ENCODE measurements around the gene DKK2.

DKK2 gene

DNA sequence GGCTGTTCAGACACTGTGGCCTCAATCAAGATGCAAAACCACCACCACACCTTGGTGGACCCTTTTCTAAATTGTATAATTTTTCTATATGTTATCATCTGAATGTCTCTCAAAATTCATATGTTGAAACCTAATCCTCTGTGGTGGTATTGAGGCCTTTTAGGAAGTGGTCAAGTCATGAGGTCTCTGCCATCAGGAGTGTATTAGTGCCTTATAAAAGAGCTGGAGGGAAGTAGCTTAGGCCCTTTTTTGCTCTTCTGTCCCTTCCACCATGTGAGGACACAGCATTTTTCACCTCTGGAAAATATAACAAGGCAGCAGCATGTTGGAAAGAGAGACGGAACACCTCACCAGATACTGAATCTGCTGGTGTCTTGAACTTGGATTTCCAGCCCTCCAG is 30.5 kb upstream of the DKK2 start:
- no peak for DNase-seq (ENCODE audit: low read depth)
- no peak overlapping the region for H3K4me3 ChIP-seq (ENCODE audit: low read depth, low read length)
- TF ChIP-seq, protein P1, sequence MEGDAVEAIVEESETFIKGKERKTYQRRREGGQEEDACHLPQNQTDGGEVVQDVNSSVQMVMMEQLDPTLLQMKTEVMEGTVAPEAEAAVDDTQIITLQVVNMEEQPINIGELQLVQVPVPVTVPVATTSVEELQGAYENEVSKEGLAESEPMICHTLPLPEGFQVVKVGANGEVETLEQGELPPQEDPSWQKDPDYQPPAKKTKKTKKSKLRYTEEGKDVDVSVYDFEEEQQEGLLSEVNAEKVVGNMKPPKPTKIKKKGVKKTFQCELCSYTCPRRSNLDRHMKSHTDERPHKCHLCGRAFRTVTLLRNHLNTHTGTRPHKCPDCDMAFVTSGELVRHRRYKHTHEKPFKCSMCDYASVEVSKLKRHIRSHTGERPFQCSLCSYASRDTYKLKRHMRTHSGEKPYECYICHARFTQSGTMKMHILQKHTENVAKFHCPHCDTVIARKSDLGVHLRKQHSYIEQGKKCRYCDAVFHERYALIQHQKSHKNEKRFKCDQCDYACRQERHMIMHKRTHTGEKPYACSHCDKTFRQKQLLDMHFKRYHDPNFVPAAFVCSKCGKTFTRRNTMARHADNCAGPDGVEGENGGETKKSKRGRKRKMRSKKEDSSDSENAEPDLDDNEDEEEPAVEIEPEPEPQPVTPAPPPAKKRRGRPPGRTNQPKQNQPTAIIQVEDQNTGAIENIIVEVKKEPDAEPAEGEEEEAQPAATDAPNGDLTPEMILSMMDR (IDR thresholded peaks at IDR 0.05; ENCODE audit: control insufficient read depth, extremely low read depth, insufficient read depth), result no peak

DNA sequence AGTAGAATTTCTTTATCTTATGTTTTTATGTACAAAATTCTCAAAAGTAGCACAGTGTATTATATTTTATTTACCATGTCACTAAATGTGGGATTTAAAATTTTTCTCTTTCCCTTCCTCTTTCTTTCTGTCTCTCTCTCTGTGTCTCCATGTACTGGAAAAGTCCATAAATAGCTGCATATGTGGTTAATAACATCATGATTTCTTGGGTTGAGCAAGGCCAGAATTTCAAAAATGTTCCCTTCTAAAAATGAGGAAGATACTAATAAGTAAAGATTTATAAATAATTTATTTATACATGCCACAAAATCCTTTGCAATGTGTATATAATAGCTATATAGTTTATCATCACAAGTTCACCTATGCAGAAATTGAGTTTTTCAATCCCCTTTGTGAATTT is 29.1 kb upstream of the DKK2 start:
- TF ChIP-seq, protein P1 (IDR thresholded peaks at IDR 0.05; ENCODE audit: control insufficient read depth, extremely low read depth, insufficient read depth), result no peak
- no peak for DNase-seq (ENCODE audit: low read depth)
- no peak overlapping the region for H3K4me3 ChIP-seq (ENCODE audit: low read depth, low read length)

DNA sequence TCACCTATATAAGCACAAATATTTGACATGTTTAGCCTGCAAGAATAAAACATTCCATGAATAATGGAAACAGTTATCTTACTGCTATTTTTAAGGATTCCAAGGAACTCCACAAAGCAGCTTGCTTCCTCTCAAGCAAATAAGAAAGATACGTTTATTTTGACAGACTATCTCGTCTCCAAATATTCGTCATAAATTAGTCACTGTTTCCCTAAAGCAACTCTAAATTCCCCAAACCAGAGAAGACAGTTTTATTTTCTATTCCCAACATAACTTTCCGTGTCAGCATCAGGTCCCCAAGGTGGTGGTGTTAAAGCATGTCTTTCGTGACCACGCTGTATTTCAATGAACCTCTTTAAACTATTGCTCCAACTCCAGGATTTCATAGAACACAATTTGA is 24.3 kb upstream of the DKK2 start:
- TF ChIP-seq, protein P1 (IDR thresholded peaks at IDR 0.05; ENCODE audit: control insufficient read depth, extremely low read depth, insufficient read depth), result no peak
- DNase-seq (ENCODE audit: low read depth), result no peak
- no peak overlapping the region for H3K4me3 ChIP-seq (ENCODE audit: low read depth, low read length)

DNA sequence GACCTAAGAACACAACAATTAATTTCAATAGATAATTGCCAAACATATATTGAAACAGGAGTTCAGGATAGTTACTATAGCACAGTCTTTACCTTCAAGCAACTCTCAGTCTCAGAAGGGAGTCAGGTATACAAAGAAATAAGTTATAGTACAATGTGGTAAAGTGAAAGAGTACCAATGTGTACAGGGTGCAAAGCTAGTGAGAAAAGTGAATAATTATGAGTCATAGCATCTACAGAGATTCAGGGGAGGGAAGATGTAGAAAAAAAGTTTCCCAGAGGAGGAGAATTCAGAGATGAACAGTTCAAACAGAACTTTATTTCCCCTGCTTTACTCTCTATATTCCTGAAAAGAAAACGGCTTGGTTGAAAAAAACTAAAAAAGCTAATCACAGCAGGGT is 22.7 kb upstream of the DKK2 start:
- no peak overlapping the region for H3K4me3 ChIP-seq (ENCODE audit: low read depth, low read length)
- no peak for DNase-seq (ENCODE audit: low read depth)
- TF ChIP-seq, protein P1 (IDR thresholded peaks at IDR 0.05; ENCODE audit: control insufficient read depth, extremely low read depth, insufficient read depth), result no peak

DNA sequence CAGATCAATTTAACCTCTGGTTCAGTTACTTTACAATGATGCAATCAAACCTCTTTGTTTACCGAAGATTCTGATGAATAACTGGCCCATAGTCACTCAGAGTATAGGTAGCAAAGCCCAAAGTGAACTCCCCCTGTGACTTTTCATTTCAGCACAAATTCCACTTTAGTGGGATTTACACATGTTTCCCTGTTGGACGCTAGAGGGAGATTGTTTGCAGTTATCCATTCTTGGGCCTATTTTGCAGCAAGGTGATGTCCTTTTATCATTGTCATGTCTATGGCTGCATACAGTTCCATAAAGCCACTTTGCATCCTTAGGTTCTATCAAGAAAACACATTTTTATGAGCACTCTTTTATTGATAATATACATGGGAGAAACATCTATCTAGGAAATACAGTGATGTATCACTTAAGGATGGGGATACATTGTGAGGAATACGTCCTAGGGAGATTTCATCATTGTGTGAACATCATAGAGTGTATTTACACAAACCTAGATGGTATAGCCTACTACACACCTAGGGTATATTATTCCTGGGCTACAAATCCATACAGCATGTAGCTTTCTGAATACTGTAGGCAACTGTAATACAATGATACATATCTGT is 14.5 kb upstream of the DKK2 start:
- TF ChIP-seq, protein P1 (IDR thresholded peaks at IDR 0.05; ENCODE audit: control insufficient read depth, extremely low read depth, insufficient read depth), result peak; percentile 71
- no peak for DNase-seq (ENCODE audit: low read depth)
- H3K4me3 ChIP-seq (ENCODE audit: low read depth, low read length), result no peak overlapping the region

DNA sequence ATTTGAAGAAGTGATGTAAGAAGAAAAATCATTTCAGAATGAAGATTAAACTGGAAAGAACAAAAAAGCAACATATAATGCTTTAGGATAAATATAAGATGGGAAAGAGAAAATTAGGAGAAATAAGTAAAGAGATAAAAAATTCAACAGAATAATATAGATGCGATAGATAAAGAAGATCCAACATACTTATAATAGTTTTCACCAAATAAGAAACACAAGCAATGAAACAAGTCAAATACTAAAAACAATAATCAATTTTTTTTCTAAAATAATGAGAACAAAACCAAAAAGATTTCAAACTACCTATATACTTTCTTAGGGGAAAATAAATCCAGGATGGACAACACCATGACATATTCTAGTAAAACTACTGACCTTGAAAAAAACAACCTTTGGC is 10.1 kb upstream of the DKK2 start:
- DNase-seq (ENCODE audit: low read depth), result no peak
- H3K4me3 ChIP-seq (ENCODE audit: low read depth, low read length), result no peak overlapping the region
- TF ChIP-seq, protein P1 (IDR thresholded peaks at IDR 0.05; ENCODE audit: control insufficient read depth, extremely low read depth, insufficient read depth), result no peak

DNA sequence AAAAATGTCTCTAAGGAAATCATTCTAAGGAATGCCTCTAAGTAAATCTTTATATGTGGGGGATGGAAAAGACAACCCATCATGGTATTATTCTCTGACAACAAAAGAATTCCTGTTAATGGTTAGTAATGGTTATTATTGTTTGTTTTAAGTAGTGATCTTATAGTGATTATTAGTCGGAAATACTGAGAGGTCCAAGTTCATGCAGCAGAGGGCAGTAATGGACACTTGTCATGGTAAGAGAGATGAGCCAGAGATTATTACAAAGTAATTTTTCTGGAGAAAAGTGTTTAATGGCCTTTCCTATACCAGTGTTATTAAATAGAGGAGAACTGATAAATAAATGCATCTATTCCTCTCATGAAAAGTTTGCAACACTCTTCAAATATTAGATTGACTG is 8.1 kb upstream of the DKK2 start:
- TF ChIP-seq, protein P1 (IDR thresholded peaks at IDR 0.05; ENCODE audit: control insufficient read depth, extremely low read depth, insufficient read depth), result peak; percentile 52
- DNase-seq (ENCODE audit: low read depth), result peak; percentile 7
- H3K4me3 ChIP-seq (ENCODE audit: low read depth, low read length), result no peak overlapping the region

All from LNCaP clone FGC (cell line).